Endothelial cell (in vitro differentiated cells): ENCODE data around the gene PPP1R7. TPM values are rescaled to one million over a fixed set of nuclear protein-coding genes. Genes with fewer than 3 reads are reported as not detected.
A peak's percentile ranks its signal among the peaks of the same experiment; 100 is the strongest.

Experiments used
- DNase-seq: peaks from one replicate; pipeline ENCODE4 v3.0.0; 2021; ENCODE audit warnings: low spot score
- H3K27ac Mint-ChIP-seq: one replicate; pipeline ENCODE4 v1.8.0; 2021; ENCODE audit warnings: mixed read lengths, inconsistent platforms; ENCODE audit not compliant: unreplicated experiment
- H3K27me3 Mint-ChIP-seq: one replicate; pipeline ENCODE4 v1.8.0; 2021; ENCODE audit warnings: mild to moderate bottlenecking, moderate library complexity, mixed read lengths, inconsistent platforms; ENCODE audit not compliant: unreplicated experiment
- H3K36me3 Mint-ChIP-seq: one replicate; pipeline ENCODE4 v1.8.0; 2021; ENCODE audit warnings: mild to moderate bottlenecking, low read depth, mixed read lengths, inconsistent platforms; ENCODE audit not compliant: unreplicated experiment
- H3K4me1 Mint-ChIP-seq: one replicate; pipeline ENCODE4 v1.8.0; 2021; ENCODE audit warnings: mild to moderate bottlenecking, mixed read lengths, inconsistent platforms; ENCODE audit not compliant: unreplicated experiment
- H3K4me3 Mint-ChIP-seq: one replicate; pipeline ENCODE4 v1.8.0; 2021; ENCODE audit warnings: mild to moderate bottlenecking, mixed read lengths, inconsistent platforms; ENCODE audit not compliant: unreplicated experiment
- H3K9me3 Mint-ChIP-seq: one replicate; pipeline ENCODE4 v1.8.0; 2021; ENCODE audit warnings: mixed read lengths, inconsistent platforms; ENCODE audit not compliant: unreplicated experiment
- total RNA-seq: library from RNA; stranded (reverse); fragmentation: NEBNext Ultra II Directional; extraction: Animal tissue kit (Norgen Biotek cat#: 25700); gene quantifications from one replicate; pipeline ENCODE4 v1.2.1, GENCODE V29; 2021; ENCODE audit not compliant: unreplicated experiment
- TF ChIP-seq, protein P1 (sequence below): fragments of 200-600 bp; sonication (generic); IDR thresholded peaks from one replicate; pipeline ENCODE4 v1.5.0; 2021; ENCODE audit warnings: antibody characterized with exemption; ENCODE audit not compliant: unreplicated experiment

Gene PPP1R7
- total RNA-seq, 1 donor from 2014 or later: 61.6 TPM

DNA sequence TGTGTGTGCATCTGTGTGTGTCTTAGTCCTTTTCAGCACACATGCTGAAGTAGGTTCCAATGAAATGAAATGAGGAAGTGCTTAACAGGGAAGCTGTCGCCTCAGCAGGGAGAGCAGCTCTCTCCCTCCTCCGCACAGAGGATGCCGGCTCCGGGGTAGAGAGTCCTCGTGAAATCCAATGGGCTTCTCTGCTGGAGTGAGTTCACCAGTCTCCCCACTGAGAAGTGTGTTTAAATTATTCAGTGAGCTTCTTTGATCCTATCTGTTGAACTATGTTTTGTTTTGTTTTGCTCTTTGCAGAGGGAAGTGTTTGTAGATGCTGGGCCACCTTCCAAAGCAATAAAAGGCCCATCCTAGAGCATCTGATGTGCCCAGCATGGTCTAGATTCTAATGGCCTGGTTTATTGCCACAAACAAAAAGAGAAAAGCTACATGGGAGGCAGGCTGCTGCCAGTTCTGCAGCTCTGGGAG is 6.7 kb downstream of the PPP1R7 start:
- H3K36me3 Mint-ChIP-seq: peaks cover 10% of the 10 kb centered on the region
- TF ChIP-seq, protein P1, sequence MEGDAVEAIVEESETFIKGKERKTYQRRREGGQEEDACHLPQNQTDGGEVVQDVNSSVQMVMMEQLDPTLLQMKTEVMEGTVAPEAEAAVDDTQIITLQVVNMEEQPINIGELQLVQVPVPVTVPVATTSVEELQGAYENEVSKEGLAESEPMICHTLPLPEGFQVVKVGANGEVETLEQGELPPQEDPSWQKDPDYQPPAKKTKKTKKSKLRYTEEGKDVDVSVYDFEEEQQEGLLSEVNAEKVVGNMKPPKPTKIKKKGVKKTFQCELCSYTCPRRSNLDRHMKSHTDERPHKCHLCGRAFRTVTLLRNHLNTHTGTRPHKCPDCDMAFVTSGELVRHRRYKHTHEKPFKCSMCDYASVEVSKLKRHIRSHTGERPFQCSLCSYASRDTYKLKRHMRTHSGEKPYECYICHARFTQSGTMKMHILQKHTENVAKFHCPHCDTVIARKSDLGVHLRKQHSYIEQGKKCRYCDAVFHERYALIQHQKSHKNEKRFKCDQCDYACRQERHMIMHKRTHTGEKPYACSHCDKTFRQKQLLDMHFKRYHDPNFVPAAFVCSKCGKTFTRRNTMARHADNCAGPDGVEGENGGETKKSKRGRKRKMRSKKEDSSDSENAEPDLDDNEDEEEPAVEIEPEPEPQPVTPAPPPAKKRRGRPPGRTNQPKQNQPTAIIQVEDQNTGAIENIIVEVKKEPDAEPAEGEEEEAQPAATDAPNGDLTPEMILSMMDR: no peak
- H3K4me1 Mint-ChIP-seq: peaks cover 15% of the 10 kb centered on the region
- DNase-seq: no peak
- no peak overlapping the region for H3K27ac Mint-ChIP-seq
- H3K4me3 Mint-ChIP-seq: no peak overlapping the region
- H3K9me3 Mint-ChIP-seq: no peaks in the 10 kb centered on the region
- H3K27me3 Mint-ChIP-seq: peaks cover 8% of the 10 kb centered on the region

GRCh38 chr2:241157841-241158545 is 7.7 kb downstream of the PPP1R7 start:
- peak overlapping the region; percentile 67 for H3K4me3 Mint-ChIP-seq
- H3K4me1 Mint-ChIP-seq: peaks cover 15% of the 10 kb centered on the region
- peaks cover 5% of the 10 kb centered on the region for H3K27me3 Mint-ChIP-seq
- TF ChIP-seq, protein P1: no peak
- no peak overlapping the region for H3K27ac Mint-ChIP-seq
- no peak for DNase-seq
- peaks cover 11% of the 10 kb centered on the region for H3K36me3 Mint-ChIP-seq
- no peaks in the 10 kb centered on the region for H3K9me3 Mint-ChIP-seq

GRCh38 chr2:241158546-241158900 is 8.3 kb downstream of the PPP1R7 start:
- TF ChIP-seq, protein P1: no peak
- DNase-seq: no peak
- H3K36me3 Mint-ChIP-seq: peaks cover 12% of the 10 kb centered on the region
- H3K4me1 Mint-ChIP-seq: peaks cover 15% of the 10 kb centered on the region
- no peaks in the 10 kb centered on the region for H3K9me3 Mint-ChIP-seq
- no peak overlapping the region for H3K27ac Mint-ChIP-seq
- H3K4me3 Mint-ChIP-seq: no peak overlapping the region
- H3K27me3 Mint-ChIP-seq: peaks cover 3% of the 10 kb centered on the region

DNA sequence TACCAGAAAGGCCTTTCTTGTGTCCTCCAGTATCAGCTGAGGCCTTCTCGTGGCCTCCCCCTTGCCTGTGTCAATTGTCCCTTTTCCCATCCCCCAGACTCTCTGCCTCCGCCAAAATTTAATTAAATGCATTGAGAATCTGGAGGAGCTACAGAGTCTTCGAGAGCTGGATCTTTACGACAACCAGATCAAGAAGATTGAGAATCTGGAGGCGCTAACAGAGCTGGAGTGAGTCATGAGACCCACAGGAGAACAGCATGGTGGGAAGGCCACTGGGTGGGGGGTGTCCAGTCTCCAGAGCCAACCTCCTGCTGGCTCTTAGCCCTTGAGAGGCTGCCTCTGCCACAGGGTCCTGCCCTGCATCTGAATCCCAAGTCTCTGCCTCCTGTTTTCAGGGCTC is 8.8 kb downstream of the PPP1R7 start:
- Mint-ChIP-seq H3K4me1 (peaks cover 15% of the 10 kb centered on the region), H3K27me3 (peaks cover 3% of the 10 kb centered on the region), H3K36me3 (peaks cover 14% of the 10 kb centered on the region), H3K27ac (no peak overlapping the region), H3K4me3 (no peak overlapping the region), H3K9me3 (no peaks in the 10 kb centered on the region)
- TF ChIP-seq, protein P1: no peak
- DNase-seq: no peak

GRCh38 chr2:241160318-241160717 is 10.1 kb downstream of the PPP1R7 start:
- Mint-ChIP-seq H3K27me3 (peaks cover 3% of the 10 kb centered on the region), H3K9me3 (no peaks in the 10 kb centered on the region), H3K4me1 (peaks cover 15% of the 10 kb centered on the region), H3K27ac (no peak overlapping the region), H3K4me3 (no peak overlapping the region), H3K36me3 (peaks cover 14% of the 10 kb centered on the region)
- DNase-seq: no peak
- TF ChIP-seq, protein P1: no peak
